Epithelial cell of esophagus (primary cell): ENCODE measurements around the gene LDHA.
A peak's percentile ranks its signal among the peaks of the same experiment; 100 is the strongest.

Experiments used
- DNase-seq: peaks from one replicate; pipeline ENCODE4 v3.0.0; 2010; ENCODE audit warnings: low read depth
- H3K4me3 ChIP-seq: 2 replicates; pipeline ENCODE4 v1.5.1; 2011; ENCODE audit warnings: mild to moderate bottlenecking, low read length, control low read depth
- TF ChIP-seq, protein P1 (sequence below): IDR thresholded peaks from 2 replicates; pipeline ENCODE4 v1.5.1; 2011; ENCODE audit warnings: low read depth, mild to moderate bottlenecking, low read length, control low read depth, inconsistent platforms; ENCODE audit not compliant: insufficient read depth; ENCODE audit errors: missing control alignments

LDHA gene

DNA sequence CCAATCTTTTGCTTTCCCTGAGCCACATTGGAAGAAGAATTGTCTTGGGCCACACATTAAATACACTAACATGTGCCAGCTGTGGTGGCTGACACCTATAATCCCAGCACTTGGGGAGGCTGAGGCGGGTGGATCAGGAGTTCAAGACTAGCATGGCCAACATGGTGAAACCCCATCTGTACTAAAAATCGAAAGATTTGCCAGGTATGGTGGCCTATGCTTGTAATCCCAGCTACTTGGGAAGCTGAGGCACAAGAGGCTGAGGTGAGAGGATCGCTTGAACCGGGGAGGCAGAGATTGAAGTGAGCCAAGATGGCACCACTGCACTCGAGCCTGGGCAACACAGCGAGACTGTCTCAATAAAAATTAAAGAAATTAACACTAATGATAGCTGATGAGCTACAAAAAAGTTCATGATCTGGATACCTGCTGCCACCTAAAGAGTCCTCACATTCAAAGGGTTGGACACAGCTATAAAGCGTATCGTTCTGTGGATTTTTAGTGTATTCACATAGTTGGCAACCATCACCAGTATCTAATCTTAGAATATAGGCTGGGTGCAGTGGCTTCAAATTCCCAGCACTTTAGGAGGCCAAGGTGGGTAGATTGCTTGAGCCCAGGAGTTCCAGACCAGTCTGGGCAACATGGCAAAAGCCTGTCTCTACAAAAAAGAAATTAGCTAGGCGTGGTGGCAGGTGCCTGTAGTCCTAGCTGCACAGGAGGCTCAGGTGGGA is 14.4 kb downstream of the LDHA start:
- H3K4me3 ChIP-seq, result no peak overlapping the region
- peak; percentile 36 for DNase-seq
- TF ChIP-seq, protein P1, sequence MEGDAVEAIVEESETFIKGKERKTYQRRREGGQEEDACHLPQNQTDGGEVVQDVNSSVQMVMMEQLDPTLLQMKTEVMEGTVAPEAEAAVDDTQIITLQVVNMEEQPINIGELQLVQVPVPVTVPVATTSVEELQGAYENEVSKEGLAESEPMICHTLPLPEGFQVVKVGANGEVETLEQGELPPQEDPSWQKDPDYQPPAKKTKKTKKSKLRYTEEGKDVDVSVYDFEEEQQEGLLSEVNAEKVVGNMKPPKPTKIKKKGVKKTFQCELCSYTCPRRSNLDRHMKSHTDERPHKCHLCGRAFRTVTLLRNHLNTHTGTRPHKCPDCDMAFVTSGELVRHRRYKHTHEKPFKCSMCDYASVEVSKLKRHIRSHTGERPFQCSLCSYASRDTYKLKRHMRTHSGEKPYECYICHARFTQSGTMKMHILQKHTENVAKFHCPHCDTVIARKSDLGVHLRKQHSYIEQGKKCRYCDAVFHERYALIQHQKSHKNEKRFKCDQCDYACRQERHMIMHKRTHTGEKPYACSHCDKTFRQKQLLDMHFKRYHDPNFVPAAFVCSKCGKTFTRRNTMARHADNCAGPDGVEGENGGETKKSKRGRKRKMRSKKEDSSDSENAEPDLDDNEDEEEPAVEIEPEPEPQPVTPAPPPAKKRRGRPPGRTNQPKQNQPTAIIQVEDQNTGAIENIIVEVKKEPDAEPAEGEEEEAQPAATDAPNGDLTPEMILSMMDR, result no peak

DNA sequence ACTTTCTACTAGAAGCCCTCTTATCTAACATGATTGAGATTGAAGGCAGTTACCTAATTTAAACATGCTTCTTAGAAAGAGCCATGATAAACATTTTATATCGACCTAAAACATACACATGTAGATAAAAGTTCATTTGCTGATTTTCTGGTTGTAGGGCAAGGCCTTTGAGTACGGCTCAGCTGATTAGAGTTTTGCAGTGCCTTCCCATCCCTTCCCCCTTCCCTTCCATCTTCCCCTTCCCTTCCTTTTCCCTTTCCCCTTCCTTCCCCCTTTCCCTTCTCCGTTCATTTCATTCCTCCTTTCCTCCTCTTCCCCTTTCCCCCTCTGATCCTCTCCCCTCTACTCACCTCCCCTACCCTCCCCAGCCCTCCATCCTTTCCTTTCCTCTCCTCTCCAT is 22.1 kb downstream of the LDHA start:
- no peak overlapping the region for H3K4me3 ChIP-seq
- no peak for DNase-seq
- TF ChIP-seq, protein P1, result no peak

DNA sequence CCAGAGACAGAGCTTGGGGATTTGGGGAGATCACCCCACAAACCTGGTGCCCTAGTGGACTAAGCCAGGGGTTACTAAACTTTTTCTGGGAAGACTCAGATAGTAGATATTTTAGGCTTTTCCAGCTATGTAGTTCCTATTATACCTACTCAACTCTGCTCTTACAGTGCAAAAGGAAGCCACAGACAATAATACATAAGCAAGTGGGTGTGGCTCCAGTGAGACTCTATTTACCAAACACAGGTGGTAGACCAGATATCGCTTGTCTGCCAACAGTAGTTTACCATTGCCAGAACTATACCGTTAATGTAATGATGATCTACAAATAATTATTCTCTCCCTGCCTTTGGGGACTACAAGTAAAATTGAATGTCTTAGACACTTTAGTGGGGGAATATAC is 24.7 kb downstream of the LDHA start:
- no peak for DNase-seq
- TF ChIP-seq, protein P1, result no peak
- no peak overlapping the region for H3K4me3 ChIP-seq

DNA sequence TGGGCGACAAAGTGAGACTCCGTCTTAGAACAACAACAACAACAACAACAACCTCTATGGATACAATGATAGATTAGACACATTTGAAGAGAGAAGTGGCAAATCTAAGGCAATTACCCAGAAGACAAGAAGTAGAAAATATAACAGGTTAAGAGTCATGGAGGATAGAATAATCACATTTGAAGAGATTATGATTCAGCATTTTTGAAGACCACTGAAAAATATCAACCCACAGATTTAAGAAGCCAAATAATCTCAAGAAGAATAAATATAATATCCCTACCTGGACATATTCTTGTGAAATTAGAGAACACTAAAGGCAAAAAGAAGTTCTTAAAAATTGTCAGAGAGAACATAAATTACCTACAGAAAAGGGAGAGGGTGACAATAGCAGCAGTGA is 25.7 kb downstream of the LDHA start:
- DNase-seq, result no peak
- TF ChIP-seq, protein P1, result no peak
- no peak overlapping the region for H3K4me3 ChIP-seq

GRCh38 chr11:18427240-18427639 is 32.9 kb downstream of the LDHA start:
- no peak overlapping the region for H3K4me3 ChIP-seq
- TF ChIP-seq, protein P1, result no peak
- no peak for DNase-seq

GRCh38 chr11:18429332-18429731 is 35.0 kb downstream of the LDHA start:
- TF ChIP-seq, protein P1, result no peak
- DNase-seq, result no peak

DNA sequence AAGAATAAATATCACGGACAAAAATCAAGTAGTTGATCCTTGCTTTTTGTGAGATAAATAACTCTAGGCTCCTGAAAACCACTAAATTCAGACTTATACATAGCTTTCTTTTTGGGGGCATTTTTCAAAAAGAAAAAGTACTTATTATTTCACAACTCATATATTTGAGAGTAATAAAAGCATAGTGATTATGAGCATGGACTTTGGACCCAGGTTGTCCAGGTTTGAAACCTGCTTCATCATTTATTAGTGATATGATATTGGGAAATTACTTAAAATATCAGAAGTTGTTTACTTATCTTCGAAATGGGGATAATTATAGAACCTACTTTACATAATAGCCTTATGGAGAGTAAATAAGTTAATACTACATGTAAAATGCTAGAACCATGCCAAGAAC is 44.3 kb downstream of the LDHA start:
- TF ChIP-seq, protein P1, result no peak
- no peak overlapping the region for H3K4me3 ChIP-seq
- no peak for DNase-seq

More at GRCh38 chr11:18429332-18429731, 35.0 kb downstream of the LDHA start:
- no peak overlapping the region for H3K4me3 ChIP-seq
